OCI-M2 (cell line): ENCODE measurements around the gene CBX5.
"Not testable (repeated sequence)": the region's sequence is repeated elsewhere in the genome, so short reads cannot be mapped to it uniquely, and the experiment has no call there.

Experiments used
- DNase-seq: peaks from one replicate; lab custom pipeline; 2025; ENCODE audit not compliant: unreplicated experiment; lab: John Stamatoyannopoulos, UW

The CBX5 gene

GRCh38 chr12:54270345-54270744 lies 9.6 kb downstream of the CBX5 start:
- no peak for DNase-seq

GRCh38 chr12:54266852-54267251 lies 13.1 kb downstream of the CBX5 start:
- DNase-seq: no peak

GRCh38 chr12:54265364-54265812 lies 14.5 kb downstream of the CBX5 start:
- no peak for DNase-seq

GRCh38 chr12:54262403-54262925 lies 17.5 kb downstream of the CBX5 start:
- DNase-seq: no peak

GRCh38 chr12:54261815-54262402 lies 18.0 kb downstream of the CBX5 start:
- no peak for DNase-seq

- DNase-seq: no peak
These were observed 20.5 kb downstream of the CBX5 start for GRCh38 chr12:54259194-54260011.

GRCh38 chr12:54258201-54258681 lies 21.7 kb downstream of the CBX5 start:
- DNase-seq: no peak

- DNase-seq: no peak
These were observed 22.6 kb downstream of the CBX5 start for GRCh38 chr12:54257332-54257731.

GRCh38 chr12:54253240-54253639 lies 26.7 kb downstream of the CBX5 start:
- no peak for DNase-seq

GRCh38 chr12:54251667-54252284 lies 28.1 kb downstream of the CBX5 start:
- DNase-seq: no peak

- no peak for DNase-seq
These were observed 30.4 kb downstream of the CBX5 start for GRCh38 chr12:54249489-54249888.

GRCh38 chr12:54246011-54246641 lies 33.8 kb downstream of the CBX5 start:
- DNase-seq: no peak

- no peak for DNase-seq
These were observed 38.8 kb downstream of the CBX5 start for GRCh38 chr12:54240971-54241588.

GRCh38 chr12:54240129-54240528 lies 39.8 kb downstream of the CBX5 start:
- DNase-seq: no peak

- DNase-seq: no peak
These were observed 40.3 kb downstream of the CBX5 start for GRCh38 chr12:54239620-54240019.

GRCh38 chr12:54238531-54238930 lies 41.4 kb downstream of the CBX5 start:
- DNase-seq: no peak

- no peak for DNase-seq
These were observed 47.1 kb downstream of the CBX5 start for GRCh38 chr12:54232790-54233189.

GRCh38 chr12:54231269-54231668 lies 48.7 kb downstream of the CBX5 start:
- not testable (repeated sequence) for DNase-seq

- DNase-seq: no peak
These were observed 49.4 kb downstream of the CBX5 start for GRCh38 chr12:54230555-54230954.

GRCh38 chr12:54229624-54230212 lies 50.2 kb downstream of the CBX5 start:
- DNase-seq: no peak
